Measurements from ENCODE around the gene QRICH1. TPM values are rescaled to one million over a fixed set of nuclear protein-coding genes. Genes with fewer than 3 reads are reported as not detected.
A peak's percentile ranks its signal among the peaks of the same experiment; 100 is the strongest.

QRICH1 gene
- total and polyA plus RNA-seq, 2 of the 13 experiments (the other 11 are each of a cell fraction or from before 2014, with no cell fraction given) = 52.6 to 102 TPM

DNA sequence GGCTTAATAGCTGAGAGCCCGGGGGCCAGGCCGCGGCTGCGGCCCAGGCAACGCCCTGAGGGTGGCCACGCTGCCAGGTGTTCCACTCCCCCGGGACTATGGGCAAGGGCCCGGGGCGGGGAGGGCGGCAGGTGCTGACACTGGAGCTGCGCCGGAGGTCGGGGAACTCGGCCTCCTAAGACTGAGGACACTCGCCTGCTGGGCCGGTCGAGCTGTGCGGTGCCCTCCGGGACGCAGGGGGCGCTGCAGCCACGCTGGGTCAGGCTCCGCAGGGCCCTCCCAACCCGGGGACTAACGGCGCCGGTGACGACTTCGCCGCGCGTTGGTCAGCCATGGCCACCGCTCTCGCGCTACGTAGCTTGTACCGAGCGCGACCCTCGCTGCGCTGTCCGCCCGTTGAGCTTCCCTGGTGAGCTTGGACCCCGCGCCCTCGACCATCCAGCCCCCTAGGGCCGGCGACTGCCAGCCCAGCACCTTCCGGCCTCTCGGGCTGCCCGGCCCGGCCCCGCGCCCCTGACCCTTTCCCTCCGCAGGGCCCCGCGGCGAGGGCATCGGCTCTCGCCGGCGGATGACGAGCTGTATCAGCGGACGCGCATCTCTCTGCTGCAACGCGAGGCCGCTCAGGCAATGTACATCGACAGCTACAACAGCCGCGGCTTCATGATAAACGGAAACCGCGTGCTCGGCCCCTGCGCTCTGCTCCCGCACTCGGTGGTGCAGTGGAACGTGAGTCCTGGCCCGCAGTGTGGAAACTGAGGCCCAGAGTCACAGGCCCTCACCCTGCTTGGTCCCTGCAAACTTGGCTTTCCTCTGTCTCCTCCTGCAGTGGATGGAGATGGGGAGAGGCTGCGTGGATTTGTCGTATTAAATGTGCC lies 71.8 kb downstream of the QRICH1 start, which contains the start of gene NDUFAF3 (continued):
- TF ChIP-seq, protein P1, sequence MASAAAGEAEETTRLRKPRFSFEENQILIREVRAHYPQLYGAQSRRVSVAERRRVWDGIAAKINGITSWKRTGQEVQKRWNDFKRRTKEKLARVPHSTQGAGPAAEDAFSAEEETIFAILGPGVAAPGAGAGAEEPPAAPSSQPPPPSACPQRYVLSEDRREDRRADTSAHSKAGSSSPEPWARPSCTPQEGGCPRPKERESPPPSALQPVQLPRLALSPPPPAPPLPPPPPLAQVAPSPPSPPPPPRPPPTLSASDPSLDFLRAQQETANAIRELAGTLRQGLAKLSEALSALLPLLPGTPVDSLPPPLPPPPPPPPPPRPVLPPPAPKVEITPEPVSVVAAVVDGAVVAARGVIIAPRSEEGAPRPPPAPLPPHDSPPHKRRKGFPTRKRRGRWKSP (CRISPR knock-in tag; IDR thresholded peaks at IDR 0.05) = peak; percentile 64
- TF ChIP-seq ZNF710 (CRISPR knock-in tag; IDR thresholded peaks at IDR 0.05; ENCODE audit: borderline replicate concordance) (peak; percentile 45; the same call in 1 of the 2 replicates), ZNF614 (CRISPR knock-in tag; IDR thresholded peaks at IDR 0.05; ENCODE audit: borderline replicate concordance) (peak; percentile 56; the same call in 1 of the 2 replicates), MLLT10 (CRISPR knock-in tag; IDR thresholded peaks at IDR 0.05) (peak; percentile 30; the same call in 1 of the 2 replicates), PRMT3 (CRISPR knock-in tag; IDR thresholded peaks at IDR 0.05; ENCODE audit: borderline replicate concordance, low read depth) (no peak), ZFP1 (CRISPR knock-in tag; IDR thresholded peaks at IDR 0.05) (no peak), ZNF572 (CRISPR knock-in tag; IDR thresholded peaks at IDR 0.05) (no peak), NRL (CRISPR knock-in tag; IDR thresholded peaks at IDR 0.05; ENCODE audit: borderline replicate concordance) (no peak; the same call in 1 of the 2 replicates), RARA (CRISPR knock-in tag; IDR thresholded peaks at IDR 0.05) (peak; percentile 52; the same call in 1 of the 2 replicates), USF2 (IDR thresholded peaks at IDR 0.05; ENCODE audit: low read depth, low read length) (no peak), USF2 (CRISPR knock-in tag; IDR thresholded peaks at IDR 0.05; ENCODE audit: borderline replicate concordance) (peak; percentile 53; the same call in 1 of the 2 replicates), ZNF33B (CRISPR knock-in tag; IDR thresholded peaks at IDR 0.05) (peak; percentile 24; the same call in 1 of the 2 replicates), PAX8 (CRISPR knock-in tag; IDR thresholded peaks at IDR 0.05; ENCODE audit: borderline replicate concordance) (no peak; the same call in 1 of the 2 replicates), ZBTB3 (CRISPR knock-in tag; IDR thresholded peaks at IDR 0.05; ENCODE audit: borderline replicate concordance, low read depth) (no peak), YEATS2 (CRISPR knock-in tag; IDR thresholded peaks at IDR 0.05; ENCODE audit: borderline replicate concordance) (peak; percentile 91), IKZF4 (CRISPR knock-in tag; IDR thresholded peaks at IDR 0.05; ENCODE audit: borderline replicate concordance, low read depth, not compliant biosample characterization) (peak; percentile 68), NFYC (CRISPR knock-in tag; IDR thresholded peaks at IDR 0.05) (peak; percentile 37; the same call in 1 of the 2 replicates), ZNF605 (CRISPR knock-in tag; IDR thresholded peaks at IDR 0.05) (peak; percentile 84), LCORL (IDR thresholded peaks at IDR 0.05) (no peak), LCORL (CRISPR knock-in tag; IDR thresholded peaks at IDR 0.05) (peak; percentile 55; the same call in 1 of the 2 replicates), HDAC2 (CRISPR knock-in tag; IDR thresholded peaks at IDR 0.05) (peak; percentile 62), KAT2B (IDR thresholded peaks at IDR 0.05; ENCODE audit: borderline replicate concordance, low read depth, low read length) (no peak)
- TF ChIP-seq, protein P2, sequence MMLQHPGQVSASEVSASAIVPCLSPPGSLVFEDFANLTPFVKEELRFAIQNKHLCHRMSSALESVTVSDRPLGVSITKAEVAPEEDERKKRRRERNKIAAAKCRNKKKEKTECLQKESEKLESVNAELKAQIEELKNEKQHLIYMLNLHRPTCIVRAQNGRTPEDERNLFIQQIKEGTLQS (CRISPR knock-in tag; IDR thresholded peaks at IDR 0.05) = 0 out of 2 replicates have a peak, but pooled peaks have one; percentile 18

All from HepG2 (cell line).